Adipose tissue (tissue), 3 donors: ENCODE data around the gene FUT8. TPM values are rescaled to one million over a fixed set of nuclear protein-coding genes. Genes with fewer than 3 reads are reported as not detected.

Experiments
- H3K27ac ChIP-seq: one replicate; pipeline ENCODE4 v1.5.1; 2013; ENCODE audit warnings: low read depth, low read length
- WGBS, 3 donors: extraction: QIAGEN DNeasy Blood & Tissue Kit; methylation state at CpG; one replicate each; pipeline ENCODE4 v1.1.7; 2013; 5-methylcytosine and 5-hydroxymethylcytosine counted together
- polyA plus RNA-seq, 3 donors: library from polyadenylated mRNA; stranded (reverse); fragments of 200-250 nt; gene quantifications; one replicate each; pipeline ENCODE4 v1.2.3, GENCODE V29; 2013
- donor health status: healthy with polysubstance abuse.
- donor health status: Bipolar disorder and iron deficiency.
- donor health status: healthy.

FUT8 gene
- polyA plus RNA-seq, 3 donors: 10.7 to 14.7 (median 11.4) TPM

- 73 to 81% (median 76%) methylated on average over 5 of the region's 5 CpGs for WGBS, 3 donors
- no peak overlapping the region for H3K27ac ChIP-seq
These were observed 358.2 kb downstream of the FUT8 start for GRCh38 chr14:65770681-65771080.

GRCh38 chr14:65771271-65771670 is 358.7 kb downstream of the FUT8 start:
- 86 to 91% (median 88%) methylated on average over 3 of the region's 3 CpGs for WGBS, 3 donors
- no peak overlapping the region for H3K27ac ChIP-seq

GRCh38 chr14:65772466-65772865 is 359.9 kb downstream of the FUT8 start:
- no peak overlapping the region for H3K27ac ChIP-seq
- 63 to 70% (median 66%) methylated on average over 8 of the region's 8 CpGs for WGBS, 3 donors

- WGBS, 3 donors: 24 to 50% (median 49%) methylated on average over 4 of the region's 4 CpGs
- H3K27ac ChIP-seq: no peak overlapping the region
These were observed 360.5 kb downstream of the FUT8 start for GRCh38 chr14:65772921-65773574.

GRCh38 chr14:65774041-65774440 is 361.5 kb downstream of the FUT8 start:
- 23 to 87% (median 87%) methylated on average over 1 of the region's 1 CpG for WGBS, 3 donors

GRCh38 chr14:65776193-65776852 is 363.8 kb downstream of the FUT8 start:
- 64 to 84% (median 67%) methylated on average over 4 of the region's 4 CpGs for WGBS, 3 donors
- no peak overlapping the region for H3K27ac ChIP-seq

More at GRCh38 chr14:65774041-65774440, 361.5 kb downstream of the FUT8 start:
- no peak overlapping the region for H3K27ac ChIP-seq

- 78 to 86% (median 84%) methylated on average over 2 of the region's 2 CpGs for WGBS, 3 donors
- H3K27ac ChIP-seq: no peak overlapping the region
These were observed 368.0 kb downstream of the FUT8 start for GRCh38 chr14:65780566-65780965.

- 69 to 91% (median 87%) methylated on average over 3 of the region's 3 CpGs for WGBS, 3 donors
- no peak overlapping the region for H3K27ac ChIP-seq
These were observed 370.6 kb downstream of the FUT8 start for GRCh38 chr14:65783101-65783500.

GRCh38 chr14:65783576-65783975 is 371.0 kb downstream of the FUT8 start:
- H3K27ac ChIP-seq: no peak overlapping the region
- WGBS, 3 donors: 58 to 80% (median 72%) methylated on average over 1 of the region's 1 CpG

- no peak overlapping the region for H3K27ac ChIP-seq
- WGBS, 3 donors: 69 to 90% (median 76%) methylated on average over 2 of the region's 2 CpGs
These were observed 372.0 kb downstream of the FUT8 start for GRCh38 chr14:65784574-65784973.

- no peak overlapping the region for H3K27ac ChIP-seq
These were observed 374.9 kb downstream of the FUT8 start for GRCh38 chr14:65787461-65787860.

- 72 to 82% (median 78%) methylated on average over 5 of the region's 5 CpGs for WGBS, 3 donors
- H3K27ac ChIP-seq: no peak overlapping the region
These were observed 376.3 kb downstream of the FUT8 start for GRCh38 chr14:65788876-65789275.

GRCh38 chr14:65789363-65789762 is 376.8 kb downstream of the FUT8 start:
- 65 to 79% (median 72%) methylated on average over 14 of the region's 14 CpGs for WGBS, 3 donors
- no peak overlapping the region for H3K27ac ChIP-seq

GRCh38 chr14:65790172-65790815 is 377.8 kb downstream of the FUT8 start:
- 66 to 70% (median 67%) methylated on average over 7 of the region's 7 CpGs for WGBS, 3 donors
- no peak overlapping the region for H3K27ac ChIP-seq

- H3K27ac ChIP-seq: no peak overlapping the region
- WGBS, 3 donors: 51 to 81% (median 59%) methylated on average over 13 to 14 of the region's 14 CpGs
These were observed 378.9 kb downstream of the FUT8 start for GRCh38 chr14:65791191-65791981.

GRCh38 chr14:65792208-65792905 is 379.8 kb downstream of the FUT8 start:
- WGBS, 3 donors: 83 to 88% (median 85%) methylated on average over 9 of the region's 9 CpGs
- H3K27ac ChIP-seq: no peak overlapping the region
